Dendritic cell treated with granulocyte-macrophage colony-stimulating factor and Interleukin-4, amounts not matched to agents 40 ng/mL and 50 ng/mL, for 4 days (primary cell): ENCODE results near the gene SMARCD2.

Source experiments
- H3K27ac Mint-ChIP-seq: one replicate; pipeline ENCODE4 v1.8.0; 2022; ENCODE audit warnings: mild to moderate bottlenecking, mixed read lengths
- H3K27me3 Mint-ChIP-seq: one replicate; pipeline ENCODE4 v1.8.0; 2022; ENCODE audit warnings: mild to moderate bottlenecking, mixed read lengths
- H3K36me3 Mint-ChIP-seq: one replicate; pipeline ENCODE4 v1.8.0; 2022; ENCODE audit warnings: low read depth, mixed read lengths
- H3K4me1 Mint-ChIP-seq: one replicate; pipeline ENCODE4 v1.8.0; 2022; ENCODE audit warnings: low read depth, mixed read lengths
- H3K4me3 Mint-ChIP-seq: one replicate; pipeline ENCODE4 v1.8.0; 2022; ENCODE audit warnings: mild to moderate bottlenecking, moderate library complexity, mixed read lengths
- H3K9me3 Mint-ChIP-seq: one replicate; pipeline ENCODE4 v1.8.0; 2022; ENCODE audit warnings: mixed read lengths
- intact Hi-C: fragments of 100-400 bp; cut with micrococcal nuclease; formaldehyde crosslinking; loops from one replicate; pipeline ENCODE4 v1.15.0; 2022

Gene SMARCD2

DNA sequence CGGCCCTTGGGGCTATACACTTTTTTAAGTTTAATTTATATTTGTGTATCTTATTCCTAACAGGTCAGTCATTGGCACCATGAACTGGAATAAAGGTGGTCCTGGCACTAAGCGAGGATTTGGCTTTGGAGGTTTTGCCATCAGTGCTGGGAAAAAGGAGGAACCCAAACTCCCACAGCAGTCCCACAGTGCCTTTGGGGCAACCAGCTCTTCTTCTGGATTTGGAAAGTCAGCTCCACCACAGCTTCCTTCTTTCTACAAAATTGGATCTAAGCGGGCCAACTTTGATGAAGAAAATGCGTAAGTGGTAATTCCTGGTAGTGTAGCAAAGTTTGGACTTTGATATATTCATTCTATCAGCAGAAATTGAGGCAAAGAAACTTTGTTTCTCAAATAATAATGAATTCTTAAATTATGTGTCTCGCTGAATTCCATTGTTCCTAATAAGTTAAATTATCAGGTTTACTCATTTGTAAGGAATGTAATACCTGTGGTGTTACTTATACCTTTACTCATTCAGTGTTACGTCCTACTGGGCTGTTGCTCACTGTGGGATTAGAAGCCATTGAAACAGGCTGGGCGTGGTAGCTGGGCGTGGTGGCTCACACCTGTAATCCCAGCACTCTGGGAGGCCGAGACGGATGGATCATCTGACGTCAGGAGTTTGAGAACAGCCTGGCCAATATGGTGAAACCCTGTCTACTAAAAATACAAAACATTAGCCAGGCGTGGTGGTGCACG, 55.3 kb downstream of the SMARCD2 start:
- Mint-ChIP-seq H3K9me3 (no peaks in the 10 kb centered on the region), H3K4me1 (peaks cover 17% of the 10 kb centered on the region), H3K36me3 (peaks cover 63% of the 10 kb centered on the region), H3K4me3 (no peak overlapping the region), H3K27me3 (no peaks in the 10 kb centered on the region), H3K27ac (no peak overlapping the region)
- intact Hi-C loops = no loop called here

DNA sequence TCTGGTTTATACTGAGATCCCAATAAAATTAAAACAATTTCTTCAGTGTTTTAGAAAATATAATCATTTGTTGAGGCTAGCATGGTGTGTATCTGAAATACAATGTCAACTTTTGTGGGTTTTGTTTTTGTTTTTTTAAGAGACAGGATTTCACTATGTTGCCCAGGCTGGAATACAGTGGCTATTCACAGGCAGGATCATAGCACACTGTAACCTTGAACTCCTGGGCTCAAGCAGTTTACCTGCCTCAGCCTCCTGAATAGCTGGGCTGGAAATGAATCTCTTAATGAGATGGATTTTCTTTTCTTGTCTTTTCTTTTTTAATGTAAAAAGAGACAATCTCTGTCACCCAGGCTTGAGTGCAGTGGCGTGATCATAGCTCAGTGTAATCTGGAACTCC, 56.4 kb downstream of the SMARCD2 start:
- no peaks in the 10 kb centered on the region for H3K9me3 Mint-ChIP-seq
- H3K4me3 Mint-ChIP-seq = no peak overlapping the region
- no peaks in the 10 kb centered on the region for H3K27me3 Mint-ChIP-seq
- H3K36me3 Mint-ChIP-seq = peaks cover 62% of the 10 kb centered on the region
- H3K27ac Mint-ChIP-seq = no peak overlapping the region
- H3K4me1 Mint-ChIP-seq = peaks cover 25% of the 10 kb centered on the region
- intact Hi-C loops = no loop called here

DNA sequence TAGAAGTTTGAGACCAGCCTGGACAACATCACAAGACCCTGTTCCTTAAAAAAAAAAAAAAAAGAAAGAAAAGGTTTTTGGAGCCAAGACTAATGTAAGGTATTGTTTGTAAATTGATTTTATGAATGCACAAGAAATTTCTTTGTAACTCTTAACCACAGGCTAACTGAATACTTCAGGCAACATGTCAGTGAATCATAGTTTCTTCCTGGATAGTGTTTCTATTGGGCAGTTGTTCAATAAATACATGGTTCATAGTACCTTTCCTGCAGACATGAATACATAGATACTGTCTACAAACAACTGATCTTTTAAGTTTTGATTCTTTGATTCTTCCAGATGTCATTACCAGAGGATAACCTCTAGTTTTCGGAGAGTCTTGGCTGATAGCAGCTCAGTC, 56.9 kb downstream of the SMARCD2 start:
- Mint-ChIP-seq H3K4me1 (peaks cover 29% of the 10 kb centered on the region), H3K9me3 (no peaks in the 10 kb centered on the region), H3K27me3 (no peaks in the 10 kb centered on the region), H3K27ac (no peak overlapping the region), H3K4me3 (no peak overlapping the region), H3K36me3 (peaks cover 65% of the 10 kb centered on the region)
- intact Hi-C loops = no loop called here

DNA sequence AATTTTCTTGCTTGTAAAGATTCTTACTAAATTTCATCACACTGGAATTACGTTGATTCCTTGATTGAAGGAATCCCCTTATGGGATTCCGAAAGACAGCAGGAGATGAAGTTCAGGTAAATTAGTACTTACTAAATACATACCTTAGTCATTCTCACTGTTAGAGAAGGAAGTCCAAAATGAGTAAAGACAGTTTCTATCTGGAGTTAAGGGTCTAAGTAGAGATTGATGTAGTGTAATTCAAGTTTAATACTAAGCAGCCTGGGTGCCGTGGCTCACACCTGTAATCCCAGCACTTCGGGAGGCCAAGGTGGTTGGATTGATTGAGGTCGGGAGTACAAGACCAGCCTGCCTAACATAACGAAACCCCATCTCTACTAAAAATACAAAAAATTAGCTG, 59.0 kb downstream of the SMARCD2 start:
- Mint-ChIP-seq H3K9me3 (no peaks in the 10 kb centered on the region), H3K27me3 (no peaks in the 10 kb centered on the region), H3K36me3 (peaks cover 66% of the 10 kb centered on the region), H3K27ac (no peak overlapping the region), H3K4me1 (peaks cover 42% of the 10 kb centered on the region), H3K4me3 (no peak overlapping the region)
- intact Hi-C loops = no loop called here
